Stimulated activated CD4-positive, alpha-beta T cell treated with anti-CD3 and anti-CD28 coated beads, TNF-alpha, amount 100 ng/mL, for 48 hours (primary cell): Measurements from ENCODE around the gene PAPLN.

Experiments
- DNase-seq, 3 donors: peaks; one replicate each; pipeline ENCODE4 v3.0.0-alpha.2; 2020; ENCODE audit warnings: low read depth in 3 of 3

PAPLN gene

GRCh38 chr14:73231981-73232851 lies 5.1 kb upstream of the PAPLN start:
- DNase-seq: no peak

GRCh38 chr14:73232984-73233383 lies 4.3 kb upstream of the PAPLN start:
- DNase-seq: no peak

GRCh38 chr14:73233564-73233963 lies 3.7 kb upstream of the PAPLN start:
- DNase-seq: no peak

GRCh38 chr14:73234029-73234428 lies 3.3 kb upstream of the PAPLN start:
- DNase-seq: no peak

GRCh38 chr14:73234586-73235394 lies 2.5 kb upstream of the PAPLN start:
- no peak for DNase-seq

- no peak for DNase-seq
Measured at GRCh38 chr14:73235531-73236155, 1.7 kb upstream of the PAPLN start.

- no peak for DNase-seq
Measured at GRCh38 chr14:73236157-73236556, 1.1 kb upstream of the PAPLN start.

GRCh38 chr14:73236752-73237218 lies 521 bp upstream of the PAPLN start:
- DNase-seq: no peak

GRCh38 chr14:73237786-73238423 lies 599 bp downstream of the PAPLN start:
- DNase-seq: no peak

- no peak for DNase-seq
Measured at GRCh38 chr14:73238424-73238852, 1.1 kb downstream of the PAPLN start.

GRCh38 chr14:73238941-73239340 lies 1.6 kb downstream of the PAPLN start:
- no peak for DNase-seq

- DNase-seq: no peak
Measured at GRCh38 chr14:73239393-73240241, 2.3 kb downstream of the PAPLN start.

- no peak for DNase-seq
Measured at GRCh38 chr14:73240816-73241480, 3.6 kb downstream of the PAPLN start.

- DNase-seq: no peak
Measured at GRCh38 chr14:73241481-73242165, 4.3 kb downstream of the PAPLN start.

- no peak for DNase-seq
Measured at GRCh38 chr14:73242357-73242901, 5.1 kb downstream of the PAPLN start.

- DNase-seq: no peak
Measured at GRCh38 chr14:73243341-73243740, 6.0 kb downstream of the PAPLN start.

GRCh38 chr14:73243748-73244147 lies 6.4 kb downstream of the PAPLN start:
- no peak for DNase-seq

GRCh38 chr14:73244541-73245290 lies 7.4 kb downstream of the PAPLN start:
- no peak for DNase-seq
